HG03521 (cell line): ENCODE data around the gene SYK.

ENCODE experiments used
- ATAC-seq: cut with Tn5 transposase; IDR thresholded peaks from one replicate; pipeline ENCODE4 v1.9.1; 2021; ENCODE audit warnings: mild to moderate bottlenecking, moderate library complexity; ENCODE audit not compliant: unreplicated experiment

SYK gene

GRCh38 chr9:90846770-90847419, 45.3 kb downstream of the SYK start:
- ATAC-seq = no peak

- ATAC-seq = no peak
These were observed 46.4 kb downstream of the SYK start for GRCh38 chr9:90847971-90848370.

GRCh38 chr9:90848866-90849265, 47.2 kb downstream of the SYK start:
- ATAC-seq = no peak

- ATAC-seq = no peak
These were observed 49.8 kb downstream of the SYK start for GRCh38 chr9:90851444-90851843.

GRCh38 chr9:90853945-90854344, 52.3 kb downstream of the SYK start:
- ATAC-seq = no peak

GRCh38 chr9:90854637-90855175, 53.1 kb downstream of the SYK start:
- no peak for ATAC-seq

GRCh38 chr9:90855208-90855902, 53.7 kb downstream of the SYK start:
- no peak for ATAC-seq

- ATAC-seq = no peak
These were observed 55.5 kb downstream of the SYK start for GRCh38 chr9:90857091-90857490.

GRCh38 chr9:90857855-90858254, 56.2 kb downstream of the SYK start:
- no peak for ATAC-seq

GRCh38 chr9:90858457-90858901, 56.9 kb downstream of the SYK start:
- no peak for ATAC-seq

- ATAC-seq = no peak
These were observed 58.8 kb downstream of the SYK start for GRCh38 chr9:90860382-90860781.

- ATAC-seq = no peak
These were observed 59.2 kb downstream of the SYK start for GRCh38 chr9:90860826-90861225.

GRCh38 chr9:90861380-90861779, 59.8 kb downstream of the SYK start:
- no peak for ATAC-seq

GRCh38 chr9:90861826-90862740, 60.5 kb downstream of the SYK start:
- no peak for ATAC-seq

- no peak for ATAC-seq
These were observed 63.2 kb downstream of the SYK start for GRCh38 chr9:90864779-90865178.

GRCh38 chr9:90867101-90867500, 65.5 kb downstream of the SYK start:
- ATAC-seq = no peak

GRCh38 chr9:90868555-90868954, 66.9 kb downstream of the SYK start:
- ATAC-seq = no peak

- ATAC-seq = no peak
These were observed 67.7 kb downstream of the SYK start for GRCh38 chr9:90869361-90869760.

GRCh38 chr9:90870621-90871326, 69.2 kb downstream of the SYK start:
- no peak for ATAC-seq

GRCh38 chr9:90871327-90871935, 69.8 kb downstream of the SYK start:
- ATAC-seq = no peak
